ENCODE results near the gene PLD2. TPM values are rescaled to one million over a fixed set of nuclear protein-coding genes. Genes with fewer than 3 reads are reported as not detected.
A peak's percentile ranks its signal among the peaks of the same experiment; 100 is the strongest.

Gene PLD2
- total RNA-seq, 1 donor: 19.9 TPM

GRCh38 chr17:4833178-4833940 is 26.4 kb downstream of the PLD2 start, which contains the start of gene MINK1:
Gene MINK1 (plus strand): TSS chr17:4833340. CDS start chr17:4833584, 244 bp downstream.
- H3K27me3 ChIP-seq (ENCODE audit: insufficient read depth, low read length): no peaks in the 10 kb centered on the region
- H3K4me2 ChIP-seq (ENCODE audit: insufficient read depth, low read length): peak within 1 kb of the TSS; percentile 100
- peaks cover 51% of the 10 kb centered on the region for H3K79me2 ChIP-seq (ENCODE audit: insufficient read depth, low read length)
- H3K36me3 ChIP-seq (ENCODE audit: insufficient read depth, low read length): peaks cover 2% of the 10 kb centered on the region
- peak within 1 kb of the TSS; percentile 93 for H3K4me3 ChIP-seq (ENCODE audit: insufficient read depth, low read length)
- peak within 1 kb of the TSS; percentile 87 for H2AFZ ChIP-seq (ENCODE audit: low read length)
- TF ChIP-seq, protein P1, sequence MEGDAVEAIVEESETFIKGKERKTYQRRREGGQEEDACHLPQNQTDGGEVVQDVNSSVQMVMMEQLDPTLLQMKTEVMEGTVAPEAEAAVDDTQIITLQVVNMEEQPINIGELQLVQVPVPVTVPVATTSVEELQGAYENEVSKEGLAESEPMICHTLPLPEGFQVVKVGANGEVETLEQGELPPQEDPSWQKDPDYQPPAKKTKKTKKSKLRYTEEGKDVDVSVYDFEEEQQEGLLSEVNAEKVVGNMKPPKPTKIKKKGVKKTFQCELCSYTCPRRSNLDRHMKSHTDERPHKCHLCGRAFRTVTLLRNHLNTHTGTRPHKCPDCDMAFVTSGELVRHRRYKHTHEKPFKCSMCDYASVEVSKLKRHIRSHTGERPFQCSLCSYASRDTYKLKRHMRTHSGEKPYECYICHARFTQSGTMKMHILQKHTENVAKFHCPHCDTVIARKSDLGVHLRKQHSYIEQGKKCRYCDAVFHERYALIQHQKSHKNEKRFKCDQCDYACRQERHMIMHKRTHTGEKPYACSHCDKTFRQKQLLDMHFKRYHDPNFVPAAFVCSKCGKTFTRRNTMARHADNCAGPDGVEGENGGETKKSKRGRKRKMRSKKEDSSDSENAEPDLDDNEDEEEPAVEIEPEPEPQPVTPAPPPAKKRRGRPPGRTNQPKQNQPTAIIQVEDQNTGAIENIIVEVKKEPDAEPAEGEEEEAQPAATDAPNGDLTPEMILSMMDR (IDR thresholded peaks at IDR 0.05; ENCODE audit: extremely low read depth, low read depth, low read length): no peak
- H3K9me3 ChIP-seq (ENCODE audit: low read depth, low read length): no peaks in the 10 kb centered on the region
- peaks cover 11% of the 10 kb centered on the region for H3K4me1 ChIP-seq (ENCODE audit: insufficient read depth, low read length)
- peaks cover 32% of the 10 kb centered on the region for H4K20me1 ChIP-seq (ENCODE audit: insufficient read depth, low read length)
- peak; percentile 99 for DNase-seq (ENCODE audit: insufficient read length, low spot score, missing footprints)
- H3K27ac ChIP-seq (ENCODE audit: low read depth, low read length): peak within 1 kb of the TSS; percentile 85

GRCh38 chr17:4833941-4834680 is 27.2 kb downstream of the PLD2 start:
- peak overlapping the region; percentile 87 for H2AFZ ChIP-seq (ENCODE audit: low read length)
- H3K79me2 ChIP-seq (ENCODE audit: insufficient read depth, low read length): peaks cover 56% of the 10 kb centered on the region
- no peaks in the 10 kb centered on the region for H3K27me3 ChIP-seq (ENCODE audit: insufficient read depth, low read length)
- H4K20me1 ChIP-seq (ENCODE audit: insufficient read depth, low read length): peaks cover 37% of the 10 kb centered on the region
- peak; percentile 81 for DNase-seq (ENCODE audit: insufficient read length, low spot score, missing footprints)
- H3K27ac ChIP-seq (ENCODE audit: low read depth, low read length): peak overlapping the region; percentile 85
- H3K4me1 ChIP-seq (ENCODE audit: insufficient read depth, low read length): peaks cover 11% of the 10 kb centered on the region
- peak overlapping the region; percentile 93 for H3K4me3 ChIP-seq (ENCODE audit: insufficient read depth, low read length)
- peak overlapping the region; percentile 100 for H3K4me2 ChIP-seq (ENCODE audit: insufficient read depth, low read length)
- H3K36me3 ChIP-seq (ENCODE audit: insufficient read depth, low read length): peaks cover 2% of the 10 kb centered on the region
- H3K9me3 ChIP-seq (ENCODE audit: low read depth, low read length): no peaks in the 10 kb centered on the region
- TF ChIP-seq, protein P1 (IDR thresholded peaks at IDR 0.05; ENCODE audit: extremely low read depth, low read depth, low read length): no peak

DNA sequence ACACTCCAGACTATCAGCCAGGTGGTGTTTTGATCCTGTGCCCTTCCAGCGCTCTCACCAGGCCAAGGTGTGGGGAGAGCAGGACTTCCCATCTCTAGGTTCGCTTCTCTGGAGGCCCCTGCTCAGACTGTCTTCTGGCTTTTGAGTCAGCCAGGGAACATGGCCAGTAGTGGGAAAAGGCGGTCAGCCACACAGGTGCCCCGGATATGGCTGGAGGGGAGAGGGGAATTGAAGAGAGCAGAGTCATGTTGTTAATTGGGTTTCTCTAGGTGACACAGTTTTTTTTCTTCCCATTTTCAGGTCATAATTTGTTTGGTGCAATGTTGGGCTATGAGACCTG is 27.7 kb downstream of the PLD2 start:
- no peaks in the 10 kb centered on the region for H3K9me3 ChIP-seq (ENCODE audit: low read depth, low read length)
- H3K4me2 ChIP-seq (ENCODE audit: insufficient read depth, low read length): peak overlapping the region; percentile 100
- peaks cover 62% of the 10 kb centered on the region for H3K79me2 ChIP-seq (ENCODE audit: insufficient read depth, low read length)
- peak overlapping the region; percentile 93 for H3K4me3 ChIP-seq (ENCODE audit: insufficient read depth, low read length)
- TF ChIP-seq, protein P1 (IDR thresholded peaks at IDR 0.05; ENCODE audit: extremely low read depth, low read depth, low read length): no peak
- DNase-seq (ENCODE audit: insufficient read length, low spot score, missing footprints): peak; percentile 62
- no peaks in the 10 kb centered on the region for H3K27me3 ChIP-seq (ENCODE audit: insufficient read depth, low read length)
- peaks cover 11% of the 10 kb centered on the region for H3K4me1 ChIP-seq (ENCODE audit: insufficient read depth, low read length)
- H3K27ac ChIP-seq (ENCODE audit: low read depth, low read length): no peak overlapping the region
- H3K36me3 ChIP-seq (ENCODE audit: insufficient read depth, low read length): peaks cover 2% of the 10 kb centered on the region
- peaks cover 42% of the 10 kb centered on the region for H4K20me1 ChIP-seq (ENCODE audit: insufficient read depth, low read length)
- H2AFZ ChIP-seq (ENCODE audit: low read length): no peak overlapping the region

DNA sequence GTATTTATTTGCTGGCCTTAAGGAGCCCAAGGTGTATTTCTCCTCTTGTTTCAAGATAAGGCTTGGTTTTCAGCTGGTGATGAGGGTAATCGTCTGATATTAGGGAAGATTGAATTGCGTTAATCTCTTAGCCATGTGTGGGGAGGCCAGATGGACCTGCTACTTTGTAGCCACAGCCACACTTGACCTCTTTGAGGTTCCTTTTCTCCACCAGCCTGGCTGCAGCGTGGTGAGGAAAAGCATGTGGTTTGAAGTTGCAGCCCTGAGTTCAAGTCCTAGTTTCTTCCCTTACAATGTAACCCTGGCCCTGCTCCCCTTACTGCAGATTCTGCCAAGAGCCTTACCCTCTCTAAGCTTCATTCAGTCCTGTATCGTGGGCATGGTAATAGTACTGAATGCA is 29.3 kb downstream of the PLD2 start:
- TF ChIP-seq, protein P1 (IDR thresholded peaks at IDR 0.05; ENCODE audit: extremely low read depth, low read depth, low read length): no peak
- no peak overlapping the region for H2AFZ ChIP-seq (ENCODE audit: low read length)
- no peak overlapping the region for H3K27ac ChIP-seq (ENCODE audit: low read depth, low read length)
- no peak overlapping the region for H3K4me2 ChIP-seq (ENCODE audit: insufficient read depth, low read length)
- peaks cover 57% of the 10 kb centered on the region for H4K20me1 ChIP-seq (ENCODE audit: insufficient read depth, low read length)
- peaks cover 77% of the 10 kb centered on the region for H3K79me2 ChIP-seq (ENCODE audit: insufficient read depth, low read length)
- DNase-seq (ENCODE audit: insufficient read length, low spot score, missing footprints): no peak
- no peaks in the 10 kb centered on the region for H3K9me3 ChIP-seq (ENCODE audit: low read depth, low read length)
- H3K36me3 ChIP-seq (ENCODE audit: insufficient read depth, low read length): peaks cover 2% of the 10 kb centered on the region
- H3K4me3 ChIP-seq (ENCODE audit: insufficient read depth, low read length): no peak overlapping the region
- H3K4me1 ChIP-seq (ENCODE audit: insufficient read depth, low read length): peaks cover 11% of the 10 kb centered on the region
- no peaks in the 10 kb centered on the region for H3K27me3 ChIP-seq (ENCODE audit: insufficient read depth, low read length)

All from osteoblast (primary cell).